ENCODE data around the gene VSTM2L.
"Not testable (repeated sequence)": the region's sequence is repeated elsewhere in the genome, so short reads cannot be mapped to it uniquely, and the experiment has no call there.

The VSTM2L gene

DNA sequence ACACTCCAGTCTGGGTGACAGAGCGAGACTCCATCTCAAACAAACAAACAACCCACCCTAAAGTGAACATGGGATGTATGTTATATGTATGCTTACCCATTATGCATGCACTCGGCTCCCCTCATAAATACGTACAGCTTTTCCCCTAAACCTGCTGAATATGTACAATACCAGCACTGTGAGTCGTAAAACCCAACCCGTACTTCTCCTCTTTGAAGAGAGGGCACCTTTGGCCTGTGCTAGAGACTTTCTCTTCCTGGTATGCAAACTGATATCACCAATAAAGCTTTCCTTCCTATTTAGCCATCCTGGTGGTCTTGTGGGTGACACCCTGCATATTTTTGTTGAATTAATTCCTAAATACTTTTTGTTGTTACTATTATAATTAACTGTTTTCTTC is 51.3 kb downstream of the VSTM2L start:
- DNase-seq (ENCODE audit: low read depth, low spot score), result no peak
- no peak overlapping the region for H3K27ac ChIP-seq

- no peak for DNase-seq (ENCODE audit: low read depth, low spot score)
- no peak overlapping the region for H3K27ac ChIP-seq
Measured at GRCh38 chr20:37954626-37955025, 51.7 kb downstream of the VSTM2L start.

GRCh38 chr20:37955511-37955910 is 52.6 kb downstream of the VSTM2L start:
- H3K27ac ChIP-seq, result no peak overlapping the region
- no peak for DNase-seq (ENCODE audit: low read depth, low spot score)

DNA sequence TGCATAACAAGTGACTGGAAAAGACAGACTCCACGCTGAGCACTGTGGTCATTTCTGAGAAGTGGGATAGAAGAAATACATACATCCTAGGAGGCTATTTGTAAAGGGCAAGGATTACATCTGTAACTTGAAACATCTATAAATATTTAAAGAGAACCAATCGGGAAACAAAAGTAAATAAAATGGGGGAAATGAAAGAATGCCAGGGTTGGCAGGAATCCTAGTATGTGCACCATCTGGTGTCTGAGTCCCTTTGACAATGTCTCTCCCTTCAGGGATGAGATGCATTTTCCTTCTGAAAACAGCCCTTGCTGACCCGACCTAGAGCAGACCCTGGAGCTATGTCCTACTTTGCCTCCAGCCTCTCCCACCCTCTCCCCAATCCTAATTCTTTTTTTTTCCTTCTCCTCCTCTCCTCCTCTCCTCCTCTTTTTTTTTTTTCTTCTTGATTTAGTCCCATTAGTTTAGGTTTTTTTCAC is 53.2 kb downstream of the VSTM2L start:
- H3K27ac ChIP-seq, result no peak overlapping the region
- DNase-seq (ENCODE audit: low read depth, low spot score), result no peak

- no peak for DNase-seq (ENCODE audit: low read depth, low spot score)
- no peak overlapping the region for H3K27ac ChIP-seq
Measured at GRCh38 chr20:37958856-37959520, 56.1 kb downstream of the VSTM2L start.

GRCh38 chr20:37961066-37961465 is 58.1 kb downstream of the VSTM2L start:
- no peak overlapping the region for H3K27ac ChIP-seq
- DNase-seq (ENCODE audit: low read depth, low spot score), result no peak

DNA sequence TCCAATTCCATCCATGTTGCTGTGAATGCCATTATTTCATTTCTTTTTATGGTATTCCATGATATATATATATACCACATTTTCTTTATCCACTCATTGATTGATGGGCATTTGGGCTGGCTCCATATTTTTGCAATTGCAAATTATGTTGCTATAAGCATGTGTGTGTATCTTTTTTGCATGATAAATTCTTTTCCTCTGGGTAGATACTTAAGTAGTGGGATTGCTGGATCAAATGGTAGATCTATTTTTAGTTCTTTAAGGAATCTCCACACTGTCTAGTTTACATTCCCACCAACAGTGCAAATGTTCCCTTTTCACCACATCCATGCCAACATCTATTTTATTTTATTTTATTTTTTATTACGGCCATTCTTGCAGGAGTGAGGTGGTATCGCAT is 60.6 kb downstream of the VSTM2L start:
- DNase-seq (ENCODE audit: low read depth, low spot score); H3K27ac ChIP-seq: not testable (repeated sequence)

DNA sequence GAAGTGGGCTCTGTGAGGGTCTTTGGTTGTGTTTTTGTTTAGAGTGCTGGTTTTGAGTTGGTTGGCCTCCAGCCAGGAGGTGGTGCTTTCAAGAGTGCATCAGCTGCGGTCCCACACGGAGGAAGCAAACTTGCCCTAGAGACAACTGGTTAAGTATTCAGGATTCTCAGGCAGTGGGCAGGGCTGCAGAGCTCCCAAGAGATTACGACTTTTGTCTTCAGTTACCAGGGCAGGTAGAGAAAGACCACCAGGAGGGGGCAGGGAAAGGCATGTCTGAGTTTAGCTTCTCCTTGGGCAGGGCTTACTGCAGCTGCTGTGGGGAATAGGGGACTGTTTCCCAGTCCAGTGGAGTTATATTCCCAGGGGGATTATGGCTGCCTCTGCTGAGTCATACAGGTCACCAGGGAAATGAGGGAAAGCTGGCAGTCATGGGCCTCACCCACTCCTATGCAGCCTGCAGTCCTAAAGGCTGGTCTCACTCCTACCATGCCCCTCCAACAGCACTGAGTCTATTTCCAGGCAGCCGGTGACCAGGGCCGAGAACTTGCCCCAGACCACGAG is 66.0 kb downstream of the VSTM2L start:
- H3K27ac ChIP-seq, result no peak overlapping the region
- no peak for DNase-seq (ENCODE audit: low read depth, low spot score)

DNA sequence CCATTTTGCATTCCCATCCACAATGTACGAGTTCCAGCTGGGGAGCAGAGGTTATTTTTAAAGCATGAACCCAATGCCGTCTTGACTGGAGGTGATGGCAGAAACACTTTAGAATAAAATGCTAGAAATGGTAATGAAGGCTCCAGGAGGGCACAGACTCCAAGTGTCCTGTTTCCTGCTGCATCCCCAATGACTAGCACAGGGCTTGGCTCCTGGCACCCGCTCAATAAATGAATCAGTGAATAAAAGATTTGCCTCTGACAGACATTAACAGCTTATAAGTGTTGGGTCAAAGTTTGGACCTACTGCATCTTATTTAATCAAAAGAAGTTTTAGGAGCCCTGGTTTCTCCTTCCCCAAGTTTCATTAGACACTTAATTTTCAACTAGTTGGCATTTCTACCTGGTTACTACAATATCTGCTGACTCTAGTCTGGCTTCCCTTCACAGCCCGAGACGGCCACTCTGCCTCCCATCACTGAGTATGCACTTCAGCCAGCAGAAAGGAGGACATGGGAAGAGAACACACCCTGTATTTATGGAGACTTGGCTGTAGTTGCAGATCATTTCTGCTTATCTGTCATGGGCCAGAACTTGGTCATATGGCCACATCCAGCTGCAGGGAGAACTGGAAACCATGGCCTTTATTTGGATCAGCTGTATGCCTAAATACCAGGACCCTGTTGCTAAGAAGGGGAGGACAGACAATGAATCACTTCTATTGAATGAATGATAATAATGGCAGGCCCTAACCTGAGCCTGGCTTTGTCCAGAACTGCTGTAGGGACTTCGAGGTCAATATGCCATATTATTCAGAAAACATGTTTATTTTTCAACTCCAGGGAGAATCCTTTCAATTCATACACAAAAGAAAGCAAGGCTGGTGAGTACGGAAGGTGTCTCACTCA is 67.3 kb downstream of the VSTM2L start:
- peak overlapping the region; percentile 23 for H3K27ac ChIP-seq
- DNase-seq (ENCODE audit: low read depth, low spot score), result no peak

DNA sequence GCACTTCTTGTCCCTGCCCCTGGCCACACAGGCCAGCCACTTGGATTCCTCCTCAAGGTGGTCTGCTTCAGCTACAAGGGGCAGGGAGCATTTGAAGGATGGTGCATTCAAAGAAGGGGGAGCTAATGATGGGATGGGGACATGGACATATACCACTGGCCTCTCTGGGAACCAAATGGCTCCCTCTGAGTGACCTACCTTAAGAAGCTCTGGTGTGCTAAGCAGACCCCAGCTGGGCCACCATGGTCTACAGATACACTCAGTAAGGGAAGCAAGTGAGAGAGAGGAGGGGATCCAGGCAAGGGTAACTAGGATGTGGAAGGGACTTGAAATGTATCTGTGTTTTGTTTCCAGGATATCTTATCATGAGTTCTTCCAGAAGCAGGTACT is 67.9 kb downstream of the VSTM2L start:
- peak overlapping the region; percentile 23 for H3K27ac ChIP-seq
- no peak for DNase-seq (ENCODE audit: low read depth, low spot score)

DNA sequence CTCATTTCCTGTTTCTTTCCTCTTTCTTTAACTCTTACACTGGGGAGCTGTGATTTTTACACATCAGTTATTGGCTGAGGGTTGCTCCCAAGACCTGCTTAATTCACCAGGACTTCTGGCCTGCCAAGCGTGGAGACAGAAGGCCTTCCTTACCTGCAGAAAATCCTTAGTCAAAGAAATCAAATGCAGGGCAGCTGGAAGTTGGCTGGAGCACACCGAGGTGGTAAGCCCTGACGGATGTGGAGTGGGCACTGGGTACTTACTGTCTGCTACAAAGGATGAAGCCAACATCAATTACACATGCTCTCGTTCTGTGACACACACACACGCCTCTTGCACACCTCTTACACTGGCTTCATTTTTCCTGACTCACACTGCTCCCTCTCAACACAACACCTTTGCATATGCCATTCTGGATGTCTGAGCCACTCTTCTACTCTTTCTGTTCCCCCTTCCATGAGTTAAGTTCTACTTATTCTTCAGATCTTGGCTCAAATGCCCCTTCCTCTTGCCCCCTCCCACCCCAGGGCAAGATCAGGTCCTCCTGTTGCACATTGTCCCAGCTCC is 68.7 kb downstream of the VSTM2L start:
- H3K27ac ChIP-seq, result no peak overlapping the region
- DNase-seq (ENCODE audit: low read depth, low spot score), result no peak

DNA sequence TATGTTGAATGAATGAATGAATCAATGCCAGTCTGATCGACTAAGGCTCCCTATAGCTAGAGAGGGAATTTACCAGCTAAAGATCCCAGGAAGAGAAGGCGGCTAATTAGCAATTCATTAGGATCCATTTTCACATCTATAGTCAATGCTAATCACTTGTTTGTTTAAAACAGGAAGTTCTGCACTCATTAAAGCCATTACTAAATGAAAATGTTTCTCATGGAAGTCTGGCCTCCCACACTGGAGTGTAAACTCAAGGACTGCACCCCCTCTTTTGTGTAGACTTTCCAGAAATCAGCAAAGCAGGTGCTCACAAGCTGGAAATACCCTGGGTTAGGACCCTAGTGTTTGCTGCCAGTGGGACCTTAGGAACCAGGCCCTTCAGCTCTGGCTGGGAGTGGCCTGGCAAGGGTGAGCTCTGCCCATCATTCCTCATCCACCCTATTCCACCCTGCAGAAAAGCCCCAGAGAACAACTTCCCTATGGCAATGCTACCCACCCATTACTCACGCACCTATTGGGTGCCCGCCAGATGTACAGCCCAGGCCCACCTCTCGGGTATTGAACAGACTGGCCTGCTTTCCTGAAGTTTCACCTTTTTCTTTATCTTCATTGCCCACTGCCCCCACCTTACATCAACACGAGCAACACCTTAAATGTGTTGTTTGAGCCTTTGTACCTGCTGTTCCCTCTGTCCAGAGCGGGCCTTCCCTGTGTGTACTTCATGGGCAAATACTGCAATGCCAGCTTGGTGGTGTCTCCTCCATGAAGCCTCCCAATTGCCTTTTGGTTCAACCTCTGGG is 69.5 kb downstream of the VSTM2L start:
- no peak for DNase-seq (ENCODE audit: low read depth, low spot score)
- no peak overlapping the region for H3K27ac ChIP-seq

- H3K27ac ChIP-seq, result no peak overlapping the region
- no peak for DNase-seq (ENCODE audit: low read depth, low spot score)
Measured at GRCh38 chr20:37973059-37973910, 70.4 kb downstream of the VSTM2L start.

DNA sequence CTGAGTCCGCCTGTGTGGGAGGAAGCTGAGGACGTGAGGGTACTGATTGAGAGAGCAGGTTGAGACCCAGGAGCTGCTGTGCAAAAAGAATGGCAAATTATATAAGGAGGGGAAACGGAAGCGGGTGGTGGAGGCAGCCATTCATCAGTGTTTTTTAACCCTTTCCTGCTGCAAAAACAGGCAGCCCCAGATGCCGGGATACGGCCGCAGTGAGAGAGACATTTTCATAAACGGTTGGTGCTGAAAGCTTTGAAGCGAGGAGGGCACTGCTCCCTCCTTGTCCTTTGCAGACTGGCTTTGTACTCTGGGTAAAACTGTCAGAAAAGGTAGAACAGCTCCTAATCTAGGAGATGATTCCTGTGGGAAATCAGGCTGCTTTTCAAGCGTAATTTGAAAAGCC is 74.0 kb downstream of the VSTM2L start:
- no peak overlapping the region for H3K27ac ChIP-seq
- no peak for DNase-seq (ENCODE audit: low read depth, low spot score)

DNA sequence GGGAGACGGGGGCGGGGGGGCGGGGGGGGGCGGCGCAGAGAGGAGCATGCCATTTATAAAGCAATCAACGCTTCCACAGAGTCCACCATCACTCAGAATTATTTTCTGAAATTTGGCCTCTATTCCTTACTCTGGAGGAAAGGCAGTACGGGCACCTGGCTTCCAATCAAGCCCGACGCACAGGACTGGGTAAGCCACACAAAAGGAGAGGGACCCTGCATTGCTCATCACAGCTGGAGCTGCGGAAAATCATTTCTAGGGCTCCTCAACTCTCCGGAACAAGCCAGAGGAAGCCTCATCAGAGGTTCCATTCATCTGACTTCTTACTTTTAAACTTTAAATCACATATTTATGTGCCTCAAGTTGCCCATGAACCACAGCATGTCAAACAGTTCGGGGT is 74.4 kb downstream of the VSTM2L start:
- DNase-seq (ENCODE audit: low read depth, low spot score), result no peak
- H3K27ac ChIP-seq, result no peak overlapping the region

GRCh38 chr20:37977786-37978185 is 74.9 kb downstream of the VSTM2L start:
- DNase-seq (ENCODE audit: low read depth, low spot score), result no peak
- no peak overlapping the region for H3K27ac ChIP-seq

GRCh38 chr20:37979021-37979985 is 76.4 kb downstream of the VSTM2L start:
- no peak for DNase-seq (ENCODE audit: low read depth, low spot score)
- no peak overlapping the region for H3K27ac ChIP-seq

DNA sequence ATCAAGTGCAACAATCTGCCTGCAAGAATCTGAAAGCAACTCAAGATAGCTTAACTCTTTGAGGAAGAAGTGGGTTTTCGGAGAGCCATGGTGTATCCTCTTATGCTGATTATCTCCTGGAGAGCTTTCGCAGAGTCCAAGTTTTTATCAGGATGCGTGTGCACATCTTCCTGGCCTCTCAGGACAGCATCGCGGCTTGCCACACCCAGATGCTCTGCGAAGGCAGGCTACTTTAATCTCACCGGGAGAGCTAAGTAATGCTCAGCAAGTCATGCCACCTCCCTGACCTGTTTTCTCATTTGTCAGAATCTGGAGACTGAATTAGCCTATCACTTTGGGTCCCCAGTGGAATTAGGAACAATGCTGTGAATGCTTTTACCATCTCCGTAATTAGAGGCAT is 77.5 kb downstream of the VSTM2L start:
- DNase-seq (ENCODE audit: low read depth, low spot score), result no peak
- H3K27ac ChIP-seq, result no peak overlapping the region

Measured in epithelial cell of prostate (primary cell).